K562 (cell line): ENCODE results near the gene PDHX. TPM values are rescaled to one million over a fixed set of nuclear protein-coding genes. Genes with fewer than 3 reads are reported as not detected.

ENCODE experiments used
- ATAC-seq: fragments of 200-7000 bp; cut with Tn5 transposase; 3 replicates; pipeline ENCODE4 v1.9.1; 2020; ENCODE audit warnings: moderate library complexity
- BruUV-seq: library from RNA; stranded (reverse); fragments of 400-500 nt; replicated peaks from 2 replicates; lab custom pipeline; 2021; lab: Mats Ljungman, UMichigan
- CTCF ChIA-PET: fragments of 300-600 bp; formaldehyde crosslinking; extraction: SDS; loops from one replicate; lab custom pipeline; 2021; ENCODE audit warnings: low intra/inter-chr PET ratio; lab: Yijun Ruan, JAX
- POLR2A ChIA-PET: fragments of 300-600, 350-650 bp; sonication (Branson Sonifier 250); formaldehyde crosslinking; extraction: SDS; loops from one replicate; lab custom pipeline; 2021; ENCODE audit warnings: antibody characterized with exemption, inconsistent platforms; lab: Yijun Ruan, JAX
- DNase-seq, 4 experiments: peaks; one replicate each; pipeline versions ENCODE4 v3.0.0 to v3.0.0-alpha.2; 2011 to 2018; ENCODE audit warnings: low spot score in 3 of 4, mixed read lengths in 3 of 4; ENCODE audit errors: extremely low read depth in 1 of 4
- FAIRE-seq: peaks from 2 replicates; lab custom pipeline; 2011; peaks lifted over from hg19 to GRCh38; lab: Jason Lieb, UNC
- H2AFZ ChIP-seq: 2 replicates; pipeline ENCODE4 v1.6.0; 2011; ENCODE audit warnings: low read depth, low read length, control low read depth, inconsistent platforms
- H3K27ac ChIP-seq: fragments of 200-600 bp; 3 replicates; pipeline ENCODE4 v1.8.0; 2011; ENCODE audit warnings: low read depth, mild to moderate bottlenecking, control low read depth, inconsistent platforms, low read length, moderate library complexity, mixed read lengths; ENCODE audit errors: extremely low read depth
- H3K27me3 ChIP-seq, 2 experiments: fragments of 300-600 bp in 1 of 2; 2 replicates in 1 of 2; 3 replicates in 1 of 2; pipeline versions ENCODE4 v1.6.0 to v1.8.0; 2011; ENCODE audit warnings: inconsistent platforms in 2 of 2, low read length in 2 of 2, mild to moderate bottlenecking in 1 of 2, mixed read lengths in 1 of 2, moderate library complexity in 1 of 2; ENCODE audit not compliant: control insufficient read depth in 2 of 2, insufficient read depth in 2 of 2
- H3K36me3 ChIP-seq: fragments of 300-600 bp; 3 replicates; pipeline ENCODE4 v1.8.0; 2011; ENCODE audit warnings: mild to moderate bottlenecking, low read length, inconsistent platforms; ENCODE audit not compliant: control insufficient read depth, insufficient read depth
- H3K4me1 ChIP-seq, 2 experiments: fragments of 200-600 bp in 1 of 2; replicated peaks in 1 of 2; 2 replicates in 1 of 2; 3 replicates in 1 of 2; pipeline versions ENCODE4 v1.5.1 to v1.8.0; 2011; ENCODE audit warnings: inconsistent platforms in 2 of 2, low read length in 2 of 2, mild to moderate bottlenecking in 1 of 2, mixed read lengths in 1 of 2, moderate library complexity in 1 of 2; ENCODE audit not compliant: control insufficient read depth in 2 of 2, insufficient read depth in 2 of 2
- H3K4me2 ChIP-seq: 2 replicates; pipeline ENCODE4 v1.6.1; 2011; ENCODE audit warnings: low read length, control low read depth, inconsistent platforms, mixed read lengths; ENCODE audit not compliant: insufficient read depth
- H3K4me3 ChIP-seq: fragments of 200-600 bp; sonication (generic), shearing (Covaris generic); 2 replicates; pipeline ENCODE4 v1.5.1; 2016; ENCODE audit warnings: control low read depth, inconsistent platforms
- H3K79me2 ChIP-seq: fragments of 200-600 bp; 3 replicates; pipeline ENCODE4 v1.8.0; 2011; ENCODE audit warnings: low read length, inconsistent platforms; ENCODE audit not compliant: control insufficient read depth, insufficient read depth
- H3K9ac ChIP-seq, 2 experiments: 2 replicates each; pipeline versions ENCODE4 v1.6.0 to v1.6.1; 2011; ENCODE audit warnings: low read depth in 2 of 2, low read length in 2 of 2, control low read depth in 1 of 2, inconsistent platforms in 1 of 2, mild to moderate bottlenecking in 1 of 2, mixed read lengths in 1 of 2; ENCODE audit not compliant: insufficient read depth in 1 of 2
- H3K9me1 ChIP-seq: one replicate; pipeline ENCODE4 v1.6.0; 2011; ENCODE audit warnings: inconsistent platforms, mild to moderate bottlenecking, low read length, moderate library complexity; ENCODE audit not compliant: control insufficient read depth, insufficient read depth
- H3K9me3 ChIP-seq: replicated peaks from 2 replicates; pipeline ENCODE4 v1.5.1; 2011; ENCODE audit warnings: low read depth, low read length, inconsistent platforms; ENCODE audit not compliant: control insufficient read depth, insufficient read depth
- H4K20me1 ChIP-seq: replicated peaks from 2 replicates; pipeline ENCODE4 v1.6.1; 2011; ENCODE audit warnings: low read length, inconsistent platforms, mixed read lengths; ENCODE audit not compliant: control insufficient read depth, insufficient read depth
- HES1 ChIP-seq: fragments of 450-650 bp; IDR thresholded peaks from 2 replicates; pipeline ENCODE4 v1.6.1; 2016; ENCODE audit warnings: low read depth, mild to moderate bottlenecking, moderate library complexity
- HNRNPL ChIP-seq: fragments of 200-400 bp; formaldehyde crosslinking; IDR thresholded peaks from 2 replicates; pipeline ENCODE4 v1.6.1; 2017; ENCODE audit warnings: low read depth, mild to moderate bottlenecking, low read length
- MAFG ChIP-seq: fragments of 450-650 bp; conservative IDR thresholded peaks from 2 replicates; pipeline ENCODE4 v1.6.1; 2016; ENCODE audit warnings: missing genetic modification characterization, missing compliant biosample characterization
- SMARCE1 ChIP-seq: fragments of 450-650 bp; IDR thresholded peaks from 2 replicates; pipeline ENCODE4 v1.7.1; 2016; ENCODE audit warnings: mild to moderate bottlenecking
- TARDBP ChIP-seq: fragments of 450-650 bp; IDR thresholded peaks from 2 replicates; pipeline ENCODE4 v1.6.1; 2016
- ZNF280B ChIP-seq: fragments of 250-450 bp; sonication (Bioruptor Pico); IDR thresholded peaks from 2 replicates; pipeline ENCODE4 v1.5.1; 2021; ENCODE audit warnings: mild to moderate bottlenecking
- ZNF316 ChIP-seq: fragments of 450-650 bp; IDR thresholded peaks from 2 replicates; pipeline ENCODE4 v1.6.1; 2016
- WGBS: fragments of 100-300 bp; shearing (Covaris generic); methylation state at CpG from one replicate; pipeline ENCODE4 v1.1.6; 2016; ENCODE audit warnings: low coverage, mixed read lengths; ENCODE audit not compliant: insufficient coverage; ENCODE audit errors: missing lambda C conversion rate; 5-methylcytosine and 5-hydroxymethylcytosine counted together
- in situ Hi-C: fragments of 300-500 bp; cut with MboI; formaldehyde crosslinking; loops from 4 replicates; pipeline ENCODE4 v1.15.0; 2018; ENCODE audit warnings: inconsistent platforms, mixed read lengths
- intact Hi-C: fragments of 100-400 bp; cut with micrococcal nuclease; formaldehyde crosslinking; loops from 2 replicates; pipeline ENCODE4 v1.14.2; 2022
- polyA plus RNA-seq, 8 experiments: library from polyadenylated mRNA; depleted of rRNA in 4 of 8; stranded (reverse) in 5 of 8; unstranded in 3 of 8; fragments of >200 nt; fragmentation: Nextera tagmentation in 2 of 8; fragmentation: Illumina TruSeq in 1 of 8; extraction: Ambion mirVana in 2 of 8; extraction: Trizol in 1 of 8; gene quantifications; 2 replicates each; pipeline versions ENCODE4 v1.2.1 to v1.2.3, GENCODE V29; 2011 to 2014; ENCODE audit warnings: inconsistent platforms in 1 of 8, missing spikeins in 1 of 8
- total RNA-seq, 7 experiments: library from RNA; depleted of rRNA in 6 of 7; stranded (reverse); fragments of >200 nt in 6 of 7; fragmentation: Illumina TruSeq in 2 of 7; extraction: Trizol in 2 of 7; gene quantifications; 2 replicates each; pipeline versions ENCODE4 v1.2.1 to v1.2.3, GENCODE V29; 2011 to 2021; ENCODE audit warnings: low replicate concordance in 1 of 7

Gene PDHX
- total and polyA plus RNA-seq, 9 of the 15 experiments (the other 6 are each of a cell fraction or from before 2014, with no cell fraction given): 20.8 to 43.5 (median 31.2) TPM

DNA sequence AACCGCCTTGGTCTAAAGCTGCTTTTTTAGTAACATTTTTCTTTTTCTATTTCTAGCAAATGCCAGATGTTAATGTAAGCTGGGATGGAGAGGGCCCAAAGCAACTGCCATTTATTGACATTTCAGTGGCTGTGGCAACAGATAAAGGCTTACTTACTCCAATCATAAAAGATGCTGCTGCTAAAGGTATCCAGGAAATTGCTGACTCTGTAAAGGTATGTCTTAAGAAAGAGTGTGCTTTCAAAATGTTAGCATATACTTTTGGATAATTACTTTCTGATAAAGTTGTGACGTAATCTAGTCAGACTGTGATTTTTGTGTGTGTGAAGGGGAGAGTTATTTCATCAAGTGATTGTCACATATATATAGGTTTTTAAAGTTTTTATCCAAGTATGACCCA is 68.1 kb downstream of the PDHX start:
- TF ChIP-seq MAFG (tag) (peak; percentile 45; the same call in 1 of the 2 replicates), TARDBP (no peak), ZNF316 (peak; percentile 57)
- H3K36me3 ChIP-seq: peaks cover 23% of the 10 kb centered on the region; the same call in 1 of the 3 replicates
- 97% methylated on average over 2 of the region's 2 CpGs for WGBS
- H3K27me3 ChIP-seq: no peaks in the 10 kb centered on the region
- no peaks in the 10 kb centered on the region for H3K9me3 ChIP-seq
- intact Hi-C loops: no loop called here
- ChIA-PET POLR2A (interaction anchor here (0.6 kb wide), 1 partner anchor 359 kb away, joined by 3 read pairs; no protein-coding TSS in a partner anchor), CTCF (no interaction called here)
- no peak for DNase-seq
- H3K9me1 ChIP-seq: no peaks in the 10 kb centered on the region
- no peaks in the 10 kb centered on the region for H4K20me1 ChIP-seq
- H3K9ac ChIP-seq: no peak overlapping the region
- H3K4me1 ChIP-seq: no peaks in the 10 kb centered on the region
- in situ Hi-C loops: no loop called here
- H2AFZ ChIP-seq: no peak overlapping the region
- ATAC-seq: no peak
- H3K4me3 ChIP-seq: no peak overlapping the region
- BruUV-seq: no TSS peak
- H3K27ac ChIP-seq: no peak overlapping the region
- H3K79me2 ChIP-seq: no peaks in the 10 kb centered on the region
- FAIRE-seq: no peak
- no peak overlapping the region for H3K4me2 ChIP-seq

DNA sequence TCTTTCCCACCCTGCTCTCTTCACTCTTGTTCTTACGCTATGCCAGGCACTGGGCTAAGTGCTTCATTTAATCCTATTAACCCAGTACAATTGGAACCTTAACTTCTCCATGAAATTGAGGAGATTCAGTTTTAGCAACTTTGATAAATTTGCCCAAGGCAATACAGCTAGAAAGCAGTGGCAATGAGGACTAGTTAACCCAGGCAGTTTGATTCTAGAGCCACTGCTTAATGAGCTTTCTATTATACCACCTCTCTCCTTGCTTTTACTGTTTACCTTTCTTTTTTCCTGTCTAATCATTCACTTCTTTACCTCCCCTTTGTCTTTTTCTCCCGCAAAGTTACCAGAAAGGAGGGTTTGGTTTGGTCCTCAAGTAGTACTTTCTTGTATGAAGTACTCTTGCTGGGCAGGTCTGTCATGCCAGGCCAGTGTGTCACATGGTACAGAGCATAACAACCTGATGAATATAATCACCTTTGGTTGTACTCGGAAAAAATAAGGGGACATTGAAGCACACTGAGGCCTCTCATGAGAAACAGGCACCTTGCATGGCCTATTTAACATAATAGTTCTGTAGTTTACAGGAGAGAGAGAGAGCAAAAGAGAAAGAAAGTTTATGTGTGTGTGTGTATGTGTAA is 70.6 kb downstream of the PDHX start:
- DNase-seq (no peak), FAIRE-seq (no peak), ATAC-seq (no peak)
- H2AFZ ChIP-seq: no peak overlapping the region
- ChIA-PET POLR2A (interaction anchor here (0.6 kb wide), 1 partner anchor 831 kb away, joined by 3 read pairs; no protein-coding TSS in a partner anchor), CTCF (no interaction called here)
- H3K27ac ChIP-seq: no peak overlapping the region
- no peak overlapping the region for H3K4me2 ChIP-seq
- no peak overlapping the region for H3K4me3 ChIP-seq
- 92% methylated on average over 3 of the region's 3 CpGs for WGBS
- no peak overlapping the region for H3K9ac ChIP-seq
- no peaks in the 10 kb centered on the region for H3K9me1 ChIP-seq
- no peaks in the 10 kb centered on the region for H4K20me1 ChIP-seq
- H3K36me3 ChIP-seq: peaks cover 18% of the 10 kb centered on the region; the same call in 1 of the 3 replicates
- H3K27me3 ChIP-seq: no peaks in the 10 kb centered on the region
- in situ Hi-C loops (no loop called here), intact Hi-C loops (no loop called here)
- H3K79me2 ChIP-seq: no peaks in the 10 kb centered on the region
- no peaks in the 10 kb centered on the region for H3K9me3 ChIP-seq
- no peaks in the 10 kb centered on the region for H3K4me1 ChIP-seq
- no TSS peak for BruUV-seq
- TF ChIP-seq ZNF280B (CRISPR knock-in tag) (no peak), SMARCE1 (no peak), HNRNPL (no peak), HES1 (no peak)
